SK-N-SH (cell line): ENCODE data around the gene RPL39.

Experiments used
- EZH2phosphoT487 ChIP-seq: fragments of 200-600 bp; sonication (generic); IDR thresholded peaks from 2 replicates; pipeline ENCODE4 v1.6.1; 2017; ENCODE audit warnings: low read depth, mixed run types, mild to moderate bottlenecking, antibody characterized with exemption, moderate library complexity, borderline replicate concordance
- NRF1 ChIP-seq: IDR thresholded peaks from 2 replicates; pipeline ENCODE4 v1.6.1; 2012; ENCODE audit warnings: low read depth, mild to moderate bottlenecking, low read length
- PBX3 ChIP-seq: IDR thresholded peaks from 2 replicates; pipeline ENCODE4; 2012
- POLR2AphosphoS5 ChIP-seq: IDR thresholded peaks from 2 replicates; pipeline ENCODE4 v1.6.1; 2012; ENCODE audit warnings: low read depth, low read length
- RAD21 ChIP-seq: IDR thresholded peaks from 2 replicates; pipeline ENCODE4 v1.6.1; 2012; ENCODE audit warnings: mild to moderate bottlenecking, low read length
- RCOR1 ChIP-seq: fragments of 150-350 bp; IDR thresholded peaks from 2 replicates; pipeline ENCODE4 v1.6.1; 2017; ENCODE audit warnings: antibody characterized with exemption, low read length
- YY1 ChIP-seq: IDR thresholded peaks from 2 replicates; pipeline ENCODE4 v1.4.0; 2012; ENCODE audit warnings: low read depth, mild to moderate bottlenecking
- TF ChIP-seq, protein P1 (sequence below): fragments of 200-600 bp; sonication (generic); IDR thresholded peaks from 2 replicates; pipeline ENCODE4 v1.6.1; 2017; ENCODE audit warnings: antibody characterized with exemption, mild to moderate bottlenecking, moderate library complexity

- TF ChIP-seq, protein P1, sequence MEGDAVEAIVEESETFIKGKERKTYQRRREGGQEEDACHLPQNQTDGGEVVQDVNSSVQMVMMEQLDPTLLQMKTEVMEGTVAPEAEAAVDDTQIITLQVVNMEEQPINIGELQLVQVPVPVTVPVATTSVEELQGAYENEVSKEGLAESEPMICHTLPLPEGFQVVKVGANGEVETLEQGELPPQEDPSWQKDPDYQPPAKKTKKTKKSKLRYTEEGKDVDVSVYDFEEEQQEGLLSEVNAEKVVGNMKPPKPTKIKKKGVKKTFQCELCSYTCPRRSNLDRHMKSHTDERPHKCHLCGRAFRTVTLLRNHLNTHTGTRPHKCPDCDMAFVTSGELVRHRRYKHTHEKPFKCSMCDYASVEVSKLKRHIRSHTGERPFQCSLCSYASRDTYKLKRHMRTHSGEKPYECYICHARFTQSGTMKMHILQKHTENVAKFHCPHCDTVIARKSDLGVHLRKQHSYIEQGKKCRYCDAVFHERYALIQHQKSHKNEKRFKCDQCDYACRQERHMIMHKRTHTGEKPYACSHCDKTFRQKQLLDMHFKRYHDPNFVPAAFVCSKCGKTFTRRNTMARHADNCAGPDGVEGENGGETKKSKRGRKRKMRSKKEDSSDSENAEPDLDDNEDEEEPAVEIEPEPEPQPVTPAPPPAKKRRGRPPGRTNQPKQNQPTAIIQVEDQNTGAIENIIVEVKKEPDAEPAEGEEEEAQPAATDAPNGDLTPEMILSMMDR = no peak
- TF ChIP-seq RAD21 = no peak
- TF ChIP-seq EZH2phosphoT487 = no peak
- no peak for TF ChIP-seq PBX3
- no peak for TF ChIP-seq POLR2AphosphoS5
- no peak for TF ChIP-seq NRF1
- no peak for TF ChIP-seq RCOR1
- TF ChIP-seq YY1 = no peak
Measured at GRCh38 chrX:119757979-119758730, 33.3 kb downstream of the RPL39 start, which contains the start of gene SOWAHD.
